Epithelial cell of esophagus (primary cell): Measurements from ENCODE around the gene ARAP1.

Experiments
- DNase-seq: peaks from one replicate; pipeline ENCODE4 v3.0.0; 2010; ENCODE audit warnings: low read depth
- H3K4me3 ChIP-seq: 2 replicates; pipeline ENCODE4 v1.5.1; 2011; ENCODE audit warnings: mild to moderate bottlenecking, low read length, control low read depth
- CTCF ChIP-seq: IDR thresholded peaks from 2 replicates; pipeline ENCODE4 v1.5.1; 2011; ENCODE audit warnings: low read depth, mild to moderate bottlenecking, low read length, control low read depth, inconsistent platforms; ENCODE audit not compliant: insufficient read depth; ENCODE audit errors: missing control alignments

The ARAP1 gene

GRCh38 chr11:72710278-72710677, 41.9 kb downstream of the ARAP1 start:
- TF ChIP-seq CTCF = no peak
- no peak for DNase-seq
- H3K4me3 ChIP-seq = no peak overlapping the region

GRCh38 chr11:72709478-72710238, 42.5 kb downstream of the ARAP1 start:
- DNase-seq = no peak
- TF ChIP-seq CTCF = no peak
- H3K4me3 ChIP-seq = no peak overlapping the region

- no peak for DNase-seq
- no peak for TF ChIP-seq CTCF
- H3K4me3 ChIP-seq = no peak overlapping the region
Measured at GRCh38 chr11:72707032-72707431, 45.2 kb downstream of the ARAP1 start.

- no peak overlapping the region for H3K4me3 ChIP-seq
- DNase-seq = no peak
- TF ChIP-seq CTCF = no peak
Measured at GRCh38 chr11:72706579-72706978, 45.6 kb downstream of the ARAP1 start.

- H3K4me3 ChIP-seq = no peak overlapping the region
- DNase-seq = no peak
- TF ChIP-seq CTCF = no peak
Measured at GRCh38 chr11:72705442-72706365, 46.5 kb downstream of the ARAP1 start.

GRCh38 chr11:72704783-72705265, 47.4 kb downstream of the ARAP1 start:
- no peak for DNase-seq
- no peak overlapping the region for H3K4me3 ChIP-seq
- TF ChIP-seq CTCF = no peak
